ENCODE data around the gene PGA3. TPM values are rescaled to one million over a fixed set of nuclear protein-coding genes. Genes with fewer than 3 reads are reported as not detected.
"Not testable (repeated sequence)": the region's sequence is repeated elsewhere in the genome, so short reads cannot be mapped to it uniquely, and the experiment has no call there.

PGA3 gene
- total RNA-seq (under 1 TPM in 1 of 5 experiments, not detected in 4; 0.83 TPM), polyA plus RNA-seq (not detected), total RNA-seq (not detected)

- H3K27ac ChIP-seq (ENCODE audit: low read depth, low read length); H3K4me1 Mint-ChIP-seq; ATAC-seq; H3K4me3 Mint-ChIP-seq; intact Hi-C loops (cut with micrococcal nuclease); H3K9me3 ChIP-seq (ENCODE audit: control insufficient read depth in 2 of 3, low read length in 3 of 3); H3K27me3 ChIP-seq (ENCODE audit: control insufficient read depth in 2 of 2, insufficient read depth in 2 of 2, low read length in 2 of 2); POLR2A ChIA-PET; DNase-seq; H3K27ac Mint-ChIP-seq; H3K4me1 ChIP-seq (ENCODE audit: control insufficient read depth in 2 of 2, insufficient read depth in 2 of 2, low read length in 2 of 2); H3K9me3 Mint-ChIP-seq; H3K36me3 ChIP-seq (ENCODE audit: control insufficient read depth in 2 of 3, insufficient read depth in 3 of 3, low read length in 3 of 3); H3K36me3 Mint-ChIP-seq; H3K4me3 ChIP-seq (ENCODE audit: low read length): not testable (repeated sequence)
- H3K27me3 Mint-ChIP-seq: peaks cover 0 to 15% (median 14%) of the 10 kb centered on the region in 5 donors
- CTCF ChIA-PET: interaction anchor here (0.7 kb wide), 1 partner anchor 46 kb away, joined by 4 read pairs; no protein-coding TSS in a partner anchor
Measured at GRCh38 chr11:61202950-61203746, at the start of gene PGA3. Gene PGA3 (plus strand): TSS chr11:61203515. CDS start chr11:61203565, 50 bp downstream.

- ChIA-PET POLR2A (interaction anchor here (0.6 to 1.2 kb wide), 5 partner anchors 32 to 1031 kb away, joined by 3 to 4 read pairs (median 3); no protein-coding TSS in a partner anchor), CTCF (interaction anchor here (1.6 kb wide), 1 partner anchor 25 kb away, joined by 3 read pairs; no protein-coding TSS in a partner anchor)
- no peak for ATAC-seq
- Mint-ChIP-seq H3K4me1 (peaks cover 14 to 45% (median 26%) of the 10 kb centered on the region in 7 donors), H3K36me3 (peaks cover 21 to 41% (median 28%) of the 10 kb centered on the region in 5 donors), H3K27ac (no peak overlapping the region), H3K27me3 (no peaks in the 10 kb centered on the region), H3K9me3 (peaks cover 0 to 31% (median 14%) of the 10 kb centered on the region in 11 donors), H3K4me3 (no peak overlapping the region)
- no peaks in the 10 kb centered on the region for H3K27me3 ChIP-seq (ENCODE audit: control insufficient read depth in 2 of 2, insufficient read depth in 2 of 2, low read length in 2 of 2)
- H3K36me3 ChIP-seq (ENCODE audit: control insufficient read depth in 2 of 3, insufficient read depth in 3 of 3, low read length in 3 of 3): no peaks in the 10 kb centered on the region
- intact Hi-C loops (cut with micrococcal nuclease): no loop called here
- no peak overlapping the region for H3K4me3 ChIP-seq (ENCODE audit: low read length)
- peaks cover 0 to 15% (median 0%) of the 10 kb centered on the region in 3 experiments for H3K9me3 ChIP-seq (ENCODE audit: control insufficient read depth in 2 of 3, low read length in 3 of 3)
- H3K4me1 ChIP-seq (ENCODE audit: control insufficient read depth in 2 of 2, insufficient read depth in 2 of 2, low read length in 2 of 2): no peaks in the 10 kb centered on the region
- no peak overlapping the region for H3K27ac ChIP-seq (ENCODE audit: low read depth, low read length)
- no peak for DNase-seq
Measured at GRCh38 chr11:61153593-61154095, 49.7 kb upstream of the PGA3 start.

- CTCF ChIA-PET: interaction anchor here (1.6 kb wide), 1 partner anchor 26 kb away, joined by 3 read pairs; no protein-coding TSS in a partner anchor
Measured at GRCh38 chr11:61154528-61154927, 48.8 kb upstream of the PGA3 start.

GRCh38 chr11:61155312-61155711, 48.0 kb upstream of the PGA3 start:
- CTCF ChIA-PET: interaction anchor here (0.7 kb wide), 1 partner anchor 242 kb away, joined by 3 read pairs; the partner anchor contains the start of gene TMEM109
- H3K4me1 Mint-ChIP-seq: peaks cover 23 to 53% (median 32%) of the 10 kb centered on the region in 7 donors
- ATAC-seq (no peak), DNase-seq (no peak)
- no peak overlapping the region for H3K27ac ChIP-seq (ENCODE audit: low read depth, low read length)
- no peak overlapping the region for H3K4me3 ChIP-seq (ENCODE audit: low read length)
- no peak overlapping the region for H3K27ac Mint-ChIP-seq
- H3K9me3 ChIP-seq (ENCODE audit: control insufficient read depth in 2 of 3, low read length in 3 of 3): peaks cover 0 to 15% (median 0%) of the 10 kb centered on the region in 3 experiments
- no peaks in the 10 kb centered on the region for H3K27me3 ChIP-seq (ENCODE audit: control insufficient read depth in 2 of 2, insufficient read depth in 2 of 2, low read length in 2 of 2)
- peaks cover 21 to 41% (median 28%) of the 10 kb centered on the region in 5 donors for H3K36me3 Mint-ChIP-seq
- no peaks in the 10 kb centered on the region for H3K27me3 Mint-ChIP-seq
- H3K9me3 Mint-ChIP-seq: peaks cover 0 to 31% (median 15%) of the 10 kb centered on the region in 11 donors
- intact Hi-C loops (cut with micrococcal nuclease): no loop called here
- H3K36me3 ChIP-seq (ENCODE audit: control insufficient read depth in 2 of 3, insufficient read depth in 3 of 3, low read length in 3 of 3): no peaks in the 10 kb centered on the region
- POLR2A ChIA-PET: interaction anchor here (0.7 kb wide), 1 partner anchor 64 kb away, joined by 3 read pairs; no protein-coding TSS in a partner anchor
- H3K4me1 ChIP-seq (ENCODE audit: control insufficient read depth in 2 of 2, insufficient read depth in 2 of 2, low read length in 2 of 2): peaks cover under 1 to 3% of the 10 kb centered on the region in 2 donors
- no peak overlapping the region for H3K4me3 Mint-ChIP-seq

More at GRCh38 chr11:61154528-61154927, 48.8 kb upstream of the PGA3 start:
- Histone ChIP-seq H3K9me3 (ENCODE audit: control insufficient read depth in 2 of 3, low read length in 3 of 3) (peaks cover 0 to 15% (median 0%) of the 10 kb centered on the region in 3 experiments), H3K27ac (ENCODE audit: low read depth, low read length) (no peak overlapping the region), H3K36me3 (ENCODE audit: control insufficient read depth in 2 of 3, insufficient read depth in 3 of 3, low read length in 3 of 3) (no peaks in the 10 kb centered on the region), H3K4me3 (ENCODE audit: low read length) (no peak overlapping the region), H3K27me3 (ENCODE audit: control insufficient read depth in 2 of 2, insufficient read depth in 2 of 2, low read length in 2 of 2) (no peaks in the 10 kb centered on the region), H3K4me1 (ENCODE audit: control insufficient read depth in 2 of 2, insufficient read depth in 2 of 2, low read length in 2 of 2) (no peaks in the 10 kb centered on the region)
- DNase-seq: no peak
- intact Hi-C loops (cut with micrococcal nuclease): no loop called here
- POLR2A ChIA-PET: interaction anchor here (0.7 to 1.2 kb wide), 3 partner anchors 33 to 215 kb away, joined by 3 to 4 read pairs (median 3); no protein-coding TSS in a partner anchor
- ATAC-seq: no peak
- H3K36me3 Mint-ChIP-seq: peaks cover 21 to 41% (median 28%) of the 10 kb centered on the region in 5 donors
- H3K4me3 Mint-ChIP-seq: no peak overlapping the region
- peak overlapping the region in 2 of 9 donors; percentile 10 to 13 for H3K27ac Mint-ChIP-seq
- H3K4me1 Mint-ChIP-seq: peaks cover 20 to 52% (median 32%) of the 10 kb centered on the region in 7 donors
- no peaks in the 10 kb centered on the region for H3K27me3 Mint-ChIP-seq
- H3K9me3 Mint-ChIP-seq: peaks cover 0 to 31% (median 14%) of the 10 kb centered on the region in 11 donors

- no peaks in the 10 kb centered on the region for H3K27me3 Mint-ChIP-seq
- POLR2A ChIA-PET: interaction anchor here (0.7 kb wide), 1 partner anchor 65 kb away, joined by 3 read pairs; no protein-coding TSS in a partner anchor
- intact Hi-C loops (cut with micrococcal nuclease): no loop called here
- ATAC-seq: no peak
- Histone ChIP-seq H3K4me3 (ENCODE audit: low read length) (no peak overlapping the region), H3K4me1 (ENCODE audit: control insufficient read depth in 2 of 2, insufficient read depth in 2 of 2, low read length in 2 of 2) (peaks cover 5 to 8% of the 10 kb centered on the region in 2 donors), H3K27ac (ENCODE audit: low read depth, low read length) (no peak overlapping the region), H3K9me3 (ENCODE audit: control insufficient read depth in 2 of 3, low read length in 3 of 3) (peaks cover 0 to 15% (median 0%) of the 10 kb centered on the region in 3 experiments), H3K27me3 (ENCODE audit: control insufficient read depth in 2 of 2, insufficient read depth in 2 of 2, low read length in 2 of 2) (no peaks in the 10 kb centered on the region), H3K36me3 (ENCODE audit: control insufficient read depth in 2 of 3, insufficient read depth in 3 of 3, low read length in 3 of 3) (no peaks in the 10 kb centered on the region)
- no peak for DNase-seq
- peaks cover 21 to 41% (median 28%) of the 10 kb centered on the region in 5 donors for H3K36me3 Mint-ChIP-seq
- no peak overlapping the region for H3K4me3 Mint-ChIP-seq
- CTCF ChIA-PET: interaction anchor here (0.7 kb wide), 1 partner anchor 242 kb away, joined by 3 read pairs; the partner anchor contains the start of gene TMEM109
- peaks cover 23 to 55% (median 36%) of the 10 kb centered on the region in 7 donors for H3K4me1 Mint-ChIP-seq
- H3K27ac Mint-ChIP-seq: no peak overlapping the region
- H3K9me3 Mint-ChIP-seq: peaks cover 0 to 31% (median 15%) of the 10 kb centered on the region in 11 donors
Measured at GRCh38 chr11:61155741-61156140, 47.6 kb upstream of the PGA3 start.

GRCh38 chr11:61157743-61158142, 45.6 kb upstream of the PGA3 start:
- peaks cover 7 to 14% of the 10 kb centered on the region in 2 donors for H3K4me1 ChIP-seq (ENCODE audit: control insufficient read depth in 2 of 2, insufficient read depth in 2 of 2, low read length in 2 of 2)
- Mint-ChIP-seq H3K27me3 (no peaks in the 10 kb centered on the region), H3K4me1 (peaks cover 24 to 61% (median 44%) of the 10 kb centered on the region in 7 donors), H3K9me3 (peaks cover 0 to 35% (median 15%) of the 10 kb centered on the region in 11 donors), H3K27ac (peak overlapping the region in 8 of 9 donors; percentile 7 to 68 (median 34)), H3K4me3 (no peak overlapping the region), H3K36me3 (peaks cover 21 to 39% (median 28%) of the 10 kb centered on the region in 5 donors)
- H3K36me3 ChIP-seq (ENCODE audit: control insufficient read depth in 2 of 3, insufficient read depth in 3 of 3, low read length in 3 of 3): no peaks in the 10 kb centered on the region
- peaks cover 0 to 15% (median 0%) of the 10 kb centered on the region in 3 experiments for H3K9me3 ChIP-seq (ENCODE audit: control insufficient read depth in 2 of 3, low read length in 3 of 3)
- H3K4me3 ChIP-seq (ENCODE audit: low read length): no peak overlapping the region
- ATAC-seq: no peak
- ChIA-PET POLR2A (interaction anchor here (1.3 kb wide), 2 partner anchors 12 to 170 kb away, joined by 4 read pairs; no protein-coding TSS in a partner anchor), CTCF (interaction anchor here (1.1 to 1.5 kb wide), 2 partner anchors 28 to 175 kb away, joined by 4 read pairs; no protein-coding TSS in a partner anchor)
- intact Hi-C loops (cut with micrococcal nuclease): no loop called here
- peak overlapping the region; percentile 18 for H3K27ac ChIP-seq (ENCODE audit: low read depth, low read length)
- H3K27me3 ChIP-seq (ENCODE audit: control insufficient read depth in 2 of 2, insufficient read depth in 2 of 2, low read length in 2 of 2): no peaks in the 10 kb centered on the region
- DNase-seq: no peak
